ENCODE measurements around the gene RGS14. TPM values are rescaled to one million over a fixed set of nuclear protein-coding genes. Genes with fewer than 3 reads are reported as not detected.

The RGS14 gene, protein sequence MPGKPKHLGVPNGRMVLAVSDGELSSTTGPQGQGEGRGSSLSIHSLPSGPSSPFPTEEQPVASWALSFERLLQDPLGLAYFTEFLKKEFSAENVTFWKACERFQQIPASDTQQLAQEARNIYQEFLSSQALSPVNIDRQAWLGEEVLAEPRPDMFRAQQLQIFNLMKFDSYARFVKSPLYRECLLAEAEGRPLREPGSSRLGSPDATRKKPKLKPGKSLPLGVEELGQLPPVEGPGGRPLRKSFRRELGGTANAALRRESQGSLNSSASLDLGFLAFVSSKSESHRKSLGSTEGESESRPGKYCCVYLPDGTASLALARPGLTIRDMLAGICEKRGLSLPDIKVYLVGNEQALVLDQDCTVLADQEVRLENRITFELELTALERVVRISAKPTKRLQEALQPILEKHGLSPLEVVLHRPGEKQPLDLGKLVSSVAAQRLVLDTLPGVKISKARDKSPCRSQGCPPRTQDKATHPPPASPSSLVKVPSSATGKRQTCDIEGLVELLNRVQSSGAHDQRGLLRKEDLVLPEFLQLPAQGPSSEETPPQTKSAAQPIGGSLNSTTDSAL
- total RNA-seq = 23.4 and 31.0 TPM in 2 replicates

GRCh38 chr5:177357459-177358351 lies at the start of gene RGS14:
Gene RGS14 (plus strand): TSS chr5:177357924. CDS start chr5:177358025, 101 bp downstream.

DNA sequence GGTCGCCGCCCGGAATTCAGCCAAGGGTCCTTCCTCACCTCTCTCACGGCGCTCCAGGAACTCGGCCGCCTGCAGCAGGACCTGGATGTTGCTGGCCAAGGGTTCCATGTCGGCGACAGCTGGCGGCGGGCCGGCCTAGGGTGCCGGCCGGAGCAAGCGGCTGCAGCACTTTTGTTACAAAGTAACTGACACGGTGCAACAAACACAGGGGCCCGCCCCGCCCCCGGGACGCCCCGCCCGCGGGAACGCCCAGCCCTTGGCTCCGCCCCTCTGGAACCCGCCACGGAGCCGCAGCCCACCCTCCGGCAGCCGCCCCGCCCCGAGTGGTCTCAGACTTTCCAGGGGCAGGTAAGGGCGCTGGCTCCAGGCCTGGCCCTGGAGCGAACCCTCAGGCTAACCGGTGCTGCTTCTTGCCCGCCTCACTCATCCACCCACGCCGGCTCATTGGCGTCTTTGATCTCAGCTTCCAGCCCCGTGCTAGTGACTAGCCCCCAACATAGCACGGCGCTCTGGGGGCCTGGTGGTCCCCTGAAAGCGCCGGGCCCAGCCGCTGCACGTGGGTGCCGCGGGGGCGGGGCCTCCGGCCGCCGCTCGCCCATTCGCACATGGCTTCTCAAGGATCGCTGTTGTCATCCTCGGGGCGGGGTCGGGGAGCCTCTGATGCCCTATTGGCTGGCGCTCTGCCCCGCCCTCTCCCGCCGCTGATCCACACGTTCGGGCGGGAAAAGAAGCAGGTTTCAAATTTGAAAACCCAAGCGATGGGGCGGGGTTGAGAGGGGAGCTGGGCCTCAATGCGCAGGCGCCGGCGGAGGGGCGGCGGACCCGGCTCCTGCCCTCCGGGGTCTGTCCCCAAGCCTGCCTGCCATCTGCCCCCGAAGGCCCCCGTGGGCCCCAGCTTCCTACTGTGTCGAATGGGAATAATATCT lies 45.7 kb upstream of the RGS14 start, which contains the start of gene MXD3:
MXD3 (minus strand) TSS at position 176 of the 926 bp plus-strand sequence; CDS start at position 108, 68 bp downstream.

DNA sequence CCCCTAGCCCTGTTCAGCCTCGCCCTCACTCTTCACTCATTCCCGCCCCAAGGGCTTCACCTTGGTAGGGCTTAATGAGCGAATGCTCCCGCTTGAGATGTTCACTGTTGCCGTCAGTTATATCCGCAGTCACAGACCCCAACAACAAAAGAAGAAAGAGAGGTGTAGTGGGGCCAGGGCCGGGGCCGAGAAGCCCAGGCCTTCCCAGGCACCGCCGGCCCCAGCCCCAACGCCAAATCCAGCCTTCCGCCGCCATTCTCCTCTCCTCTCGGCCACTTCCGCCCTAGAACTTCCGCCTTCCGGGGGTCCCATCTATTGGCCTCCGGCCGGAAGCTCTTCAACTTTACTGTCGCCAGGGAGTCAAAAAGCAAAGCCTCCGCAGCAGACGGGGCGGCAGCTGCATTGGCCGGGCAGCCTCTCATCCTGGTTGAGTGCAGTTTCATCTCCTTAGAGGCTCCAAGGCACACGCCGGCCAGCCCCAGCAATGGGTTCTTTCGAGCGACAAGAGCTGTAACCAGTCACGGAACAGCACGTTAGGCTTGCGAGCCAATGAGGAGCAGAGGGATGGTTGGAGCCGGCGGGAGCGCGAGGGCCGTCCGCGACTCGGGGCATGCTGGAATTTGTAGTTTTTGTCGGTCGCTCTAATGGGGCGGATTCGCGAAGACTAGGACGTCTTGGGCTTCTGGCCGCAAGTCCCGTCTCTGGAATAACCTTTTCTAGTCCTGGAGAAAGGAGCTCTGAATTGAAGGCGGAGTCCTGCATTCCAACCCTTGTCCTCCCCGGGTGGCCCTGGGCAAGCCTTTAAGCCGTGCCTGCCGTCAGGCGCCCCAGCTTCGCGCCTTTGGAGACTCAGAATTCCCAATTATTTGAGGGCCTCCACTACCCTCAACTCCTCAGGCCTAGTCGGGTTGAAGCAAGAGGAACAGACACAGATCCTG lies 6.1 kb upstream of the RGS14 start, which contains the start of gene LMAN2:
LMAN2 (minus strand) TSS at position 277 of the 938 bp plus-strand sequence; CDS start at position 256, 21 bp downstream.

DNA sequence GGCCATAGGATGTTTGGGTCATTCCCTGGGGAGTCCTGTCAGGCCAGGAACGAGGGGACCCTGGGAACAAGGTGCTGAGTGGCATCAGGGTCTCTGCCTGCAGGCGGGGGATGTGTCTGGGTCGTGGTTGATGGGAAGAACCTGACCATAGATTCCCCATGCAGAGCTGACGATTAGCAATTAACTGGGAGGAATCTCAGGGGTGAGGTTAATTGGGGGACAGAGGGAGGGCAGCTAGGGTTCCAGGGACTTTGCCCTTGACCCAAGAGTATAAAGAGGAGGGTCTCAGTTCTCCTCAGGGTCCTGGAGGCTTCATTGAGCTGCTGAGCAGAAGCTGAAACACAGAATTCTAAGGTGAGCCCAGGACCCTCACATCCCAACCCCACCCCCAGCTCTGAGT lies 26.4 kb downstream of the RGS14 start, which contains the start of gene SLC34A1:
SLC34A1 (plus strand) TSS at position 301 of the 400 bp plus-strand sequence. CDS start 1,308 bp downstream, outside the sequence.

DNA sequence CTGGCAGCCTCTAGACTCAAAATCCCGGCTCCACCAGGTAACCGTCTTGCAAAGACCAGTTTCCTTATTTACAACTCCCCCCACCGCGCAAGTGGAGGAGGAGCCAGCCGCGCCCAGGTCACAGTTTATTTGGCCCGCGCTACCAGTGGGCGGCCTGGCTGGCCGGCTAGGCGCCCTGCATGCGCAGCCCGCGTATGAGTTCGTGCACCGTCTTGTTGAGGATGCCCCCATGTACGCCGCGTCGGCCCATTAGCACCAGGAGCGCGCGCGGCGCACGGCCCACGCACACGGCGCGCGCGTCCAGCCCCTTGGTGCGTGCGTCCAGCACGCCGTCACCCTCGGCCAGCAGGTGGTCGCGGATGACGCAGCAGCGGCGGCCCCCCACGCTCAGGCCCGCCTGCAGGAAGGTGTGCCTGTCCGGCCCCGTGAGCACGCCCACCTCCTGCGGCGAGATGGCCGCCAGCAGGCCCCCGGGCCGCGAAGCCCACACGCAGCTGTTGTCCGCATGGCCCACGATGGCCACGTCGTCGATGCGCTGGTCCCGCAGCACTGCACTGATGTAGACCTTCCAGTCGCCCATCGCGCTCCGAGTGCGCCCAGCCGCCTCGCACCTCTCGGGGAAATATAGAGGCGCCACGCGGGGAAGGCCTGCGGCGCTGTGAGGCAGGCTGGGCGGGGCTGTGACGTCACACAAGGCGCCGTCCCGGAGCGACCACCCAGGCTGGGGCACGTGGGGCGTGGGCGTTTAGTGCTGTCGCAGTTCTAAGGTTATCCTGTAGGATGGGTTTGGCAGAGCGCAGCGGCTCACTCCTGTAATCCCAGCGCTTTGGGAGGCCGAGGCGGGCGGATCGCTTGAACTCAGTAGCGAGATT lies 42.5 kb downstream of the RGS14 start, which contains the start of gene PFN3:
PFN3 (minus strand) TSS at position 665 of the 872 bp plus-strand sequence; CDS start at position 580, 85 bp downstream.

DNA sequence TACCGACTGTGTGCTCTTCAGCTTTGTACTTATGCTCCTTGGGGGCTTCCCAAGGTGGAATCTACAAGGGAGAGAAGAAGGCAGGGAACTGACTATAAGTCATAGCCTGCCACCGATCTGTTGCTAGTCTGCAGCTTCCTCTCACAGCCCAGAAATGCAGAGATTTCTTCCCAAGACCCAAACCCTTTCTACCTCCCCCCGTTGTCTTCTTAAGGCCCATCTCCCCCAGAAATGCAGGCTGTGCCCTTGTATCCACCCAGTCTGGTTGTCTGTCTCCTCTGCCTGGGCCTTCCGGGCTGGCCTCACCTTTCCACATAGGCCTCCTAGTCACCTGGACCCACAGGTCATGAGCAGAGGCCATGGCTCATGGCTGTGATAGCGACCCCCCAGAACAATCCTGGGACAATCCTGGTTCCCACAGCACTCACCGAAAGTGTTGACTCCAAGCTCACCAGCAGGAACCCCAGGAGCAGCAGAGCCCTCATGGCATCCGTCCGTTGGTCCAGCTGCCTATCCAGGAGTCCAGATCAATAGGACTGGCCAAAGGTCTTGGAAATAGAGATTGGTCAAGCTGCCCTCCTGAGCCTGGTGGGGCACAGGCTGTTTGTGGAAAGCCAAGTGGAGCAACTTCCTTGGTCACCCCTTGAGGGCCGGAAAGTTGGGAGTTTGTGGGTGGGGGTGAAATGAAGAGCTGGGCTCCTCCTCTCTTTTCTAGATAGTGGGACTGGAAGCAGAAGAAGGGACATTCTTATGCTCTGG lies 51.5 kb downstream of the RGS14 start, which contains the start of gene F12:
F12 (minus strand) TSS at position 522 of the 759 bp plus-strand sequence; CDS start at position 485, 37 bp downstream.

Other genes with a start within 250 kb of the RGS14 start
- gene NSD1, start 224.2 kb upstream of the RGS14 start, total RNA-seq = 22.3 and 24.3 TPM in 2 replicates
- 19.6 and 24.3 TPM in 2 replicates for gene RAB24, start 54.2 kb upstream of the RGS14 start, total RNA-seq
- gene PRELID1, start 54.1 kb upstream of the RGS14 start, total RNA-seq = 165 and 185 TPM in 2 replicates
- gene MXD3, start 46.0 kb upstream of the RGS14 start, total RNA-seq = 5.8 and 10.9 TPM in 2 replicates
- gene LMAN2, start 6.3 kb upstream of the RGS14 start, total RNA-seq = 280 and 321 TPM in 2 replicates
- gene SLC34A1, start 26.5 kb downstream of the RGS14 start, total RNA-seq = not detected in 2 replicates
- not detected in 2 replicates for gene PFN3, start 42.7 kb downstream of the RGS14 start, total RNA-seq
- gene F12, start 51.6 kb downstream of the RGS14 start, total RNA-seq = 14.4 and 19.6 TPM in 2 replicates
- gene GRK6, start 68.8 kb downstream of the RGS14 start, total RNA-seq = 44.1 and 50.4 TPM in 2 replicates
- 21.9 and 29.7 TPM in 2 replicates for gene PRR7, start 88.9 kb downstream of the RGS14 start, total RNA-seq
- gene DBN1, start 115.7 kb downstream of the RGS14 start, total RNA-seq = 126 and 146 TPM in 2 replicates
- gene PDLIM7, start 139.7 kb downstream of the RGS14 start, total RNA-seq = 108 and 136 TPM in 2 replicates
- 0.99 and 1.9 TPM in 2 replicates for gene DOK3, start 151.9 kb downstream of the RGS14 start, total RNA-seq
- gene DDX41, start 159.0 kb downstream of the RGS14 start, total RNA-seq = 136 and 138 TPM in 2 replicates
- gene FAM193B, start 196.6 kb downstream of the RGS14 start, total RNA-seq = 27.3 and 33.9 TPM in 2 replicates
- 134 and 136 TPM in 2 replicates for gene TMED9, start 234.3 kb downstream of the RGS14 start, total RNA-seq
- gene B4GALT7, start 242.2 kb downstream of the RGS14 start, total RNA-seq = 25.7 and 30.0 TPM in 2 replicates